ENCODE results near the gene CD4. TPM values are rescaled to one million over a fixed set of nuclear protein-coding genes. Genes with fewer than 3 reads are reported as not detected.

CD4 gene
- total and polyA plus RNA-seq, 2 of the 4 experiments (the other 2 are of a cell fraction), result 5.7 to 15.0 TPM

DNA sequence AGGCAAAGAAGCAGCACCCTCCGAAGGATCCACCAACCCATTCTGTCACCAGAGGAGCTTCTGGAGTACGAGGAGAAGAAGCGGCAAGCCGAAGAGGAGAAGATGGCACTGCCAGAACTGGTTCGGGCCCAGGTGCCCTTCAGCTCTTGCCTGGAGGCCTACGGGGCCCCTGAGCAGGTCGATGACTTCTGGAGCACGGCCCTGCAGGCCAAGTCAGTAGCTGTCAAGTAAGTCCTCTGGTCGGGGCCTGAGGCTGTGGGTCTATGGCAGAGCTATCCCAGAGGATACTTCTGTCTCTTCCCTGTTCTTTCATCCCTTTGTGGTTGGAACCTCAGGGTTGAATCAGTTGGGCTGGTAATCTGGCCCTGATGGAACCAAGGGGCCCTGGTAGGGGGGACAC, 72.1 kb downstream of the CD4 start:
- 0 out of 2 replicates have a peak, but pooled peaks cover 3% of the 10 kb centered on the region for H3K9me1 ChIP-seq (ENCODE audit: insufficient read depth, low read length)
- H3K36me3 ChIP-seq (ENCODE audit: control insufficient read depth, insufficient read depth, low read length), result peaks cover 77% of the 10 kb centered on the region
- no peaks in the 10 kb centered on the region for H3K27me3 ChIP-seq (ENCODE audit: control insufficient read depth, insufficient read depth, low read length)
- no peak overlapping the region for H4K5ac ChIP-seq (ENCODE audit: low read depth, low read length)
- POLR2A ChIA-PET (ENCODE audit: unreplicated experiment), result interaction anchor here (0.6 kb wide), 1 partner anchor 472 kb away, joined by 6 read pairs; no protein-coding TSS in a partner anchor
- no peak overlapping the region for H3K4ac ChIP-seq (ENCODE audit: low read depth, low read length)
- no peak overlapping the region for H3K9ac ChIP-seq (ENCODE audit: low read depth, low read length)
- H2AK5ac ChIP-seq (ENCODE audit: low read depth, low read length), result no peak overlapping the region
- DNase-seq (no peak), ATAC-seq (ENCODE audit: low read depth) (no peak)
- H2BK5ac ChIP-seq (ENCODE audit: low read depth, low read length, poor library complexity, severe bottlenecking), result no peak overlapping the region
- no peaks in the 10 kb centered on the region for H3K4me1 ChIP-seq (ENCODE audit: control insufficient read depth, insufficient read depth, low read length)
- no peak overlapping the region for H3K27ac ChIP-seq (ENCODE audit: insufficient read depth, low read length)
- no peak overlapping the region for H2BK120ac ChIP-seq (ENCODE audit: low read depth, low read length)
- no peak overlapping the region for H2BK15ac ChIP-seq (ENCODE audit: low read depth, low read length)
- H4K8ac ChIP-seq (ENCODE audit: low read depth in 2 of 2, low read length in 2 of 2), result no peak overlapping the region
- WGBS, 2 experiments (ENCODE audit: extremely low coverage in 2 of 2, insufficient read length in 1 of 2), result 98% methylated on average over 6 of the region's 9 CpGs; no CpG with 5 or more reads in 1 of the 2 experiments
- H2BK20ac ChIP-seq (ENCODE audit: low read depth, low read length), result no peak overlapping the region
- H2AK9ac ChIP-seq (replicated peaks; ENCODE audit: low read depth, low read length, poor library complexity), result no peak overlapping the region
- no peaks in the 10 kb centered on the region for H3K9me3 ChIP-seq (ENCODE audit: control insufficient read depth, insufficient read depth, low read length)
- H3K14ac ChIP-seq (replicated peaks; ENCODE audit: low read depth, low read length), result no peak overlapping the region
- intact Hi-C loops (cut with micrococcal nuclease), result no loop called here
- H2AFZ ChIP-seq (replicated peaks; ENCODE audit: low read length, poor library complexity), result no peak overlapping the region
- CTCF ChIA-PET, result interaction anchor here (0.5 kb wide), 1 partner anchor 30 kb away, joined by 3 read pairs; no protein-coding TSS in a partner anchor
- no peak overlapping the region for H3K56ac ChIP-seq (ENCODE audit: extremely low read depth, insufficient read depth, low read length)
- H3K23ac ChIP-seq (ENCODE audit: low read depth, low read length), result no peak overlapping the region
- dilution Hi-C loops (cut with HindIII; ENCODE audit: low sequenced_read_pairs, unreplicated experiment), result no loop called here
- no peak overlapping the region for H4K91ac ChIP-seq (ENCODE audit: insufficient read depth, low read depth, low read length)
- no TSS peak for BruUV-seq (replicated peaks)
- in situ Hi-C loops (cut with MboI; ENCODE audit: low sequenced_read_pairs), result no loop called here
- H3K4me2 ChIP-seq (ENCODE audit: low read depth, low read length), result no peak overlapping the region
- no peaks in the 10 kb centered on the region for H4K20me1 ChIP-seq (ENCODE audit: insufficient read depth, low read length)
- H3K79me1 ChIP-seq (ENCODE audit: low read depth in 1 of 2, low read length in 2 of 2), result peaks cover 0 to 14% of the 10 kb centered on the region in 2 experiments; a peak in 3 of 4 replicates
- TF ChIP-seq CEBPB (IDR thresholded peaks at IDR 0.05; ENCODE audit: low read depth, low read length) (no peak), CHD1 (IDR thresholded peaks at IDR 0.05; ENCODE audit: low read depth, low read length) (no peak), NFE2L2 (IDR thresholded peaks at IDR 0.05; ENCODE audit: low read depth, low read length) (no peak), RFX5 (IDR thresholded peaks at IDR 0.05; ENCODE audit: low read depth, low read length) (no peak), RCOR1 (IDR thresholded peaks at IDR 0.05; ENCODE audit: insufficient replicate concordance, low read length) (no peak), POLR2A (IDR thresholded peaks at IDR 0.05; ENCODE audit: low read depth, low read length) (no peak), BHLHE40 (IDR thresholded peaks at IDR 0.05; ENCODE audit: low read depth, low read length) (no peak), FOS (IDR thresholded peaks at IDR 0.05; ENCODE audit: low read depth, low read length) (no peak), MAZ (IDR thresholded peaks at IDR 0.05; ENCODE audit: borderline replicate concordance, low read depth, low read length) (no peak), RAD21 (IDR thresholded peaks at IDR 0.05; ENCODE audit: low read length) (no peak)
- TF ChIP-seq, protein P1, sequence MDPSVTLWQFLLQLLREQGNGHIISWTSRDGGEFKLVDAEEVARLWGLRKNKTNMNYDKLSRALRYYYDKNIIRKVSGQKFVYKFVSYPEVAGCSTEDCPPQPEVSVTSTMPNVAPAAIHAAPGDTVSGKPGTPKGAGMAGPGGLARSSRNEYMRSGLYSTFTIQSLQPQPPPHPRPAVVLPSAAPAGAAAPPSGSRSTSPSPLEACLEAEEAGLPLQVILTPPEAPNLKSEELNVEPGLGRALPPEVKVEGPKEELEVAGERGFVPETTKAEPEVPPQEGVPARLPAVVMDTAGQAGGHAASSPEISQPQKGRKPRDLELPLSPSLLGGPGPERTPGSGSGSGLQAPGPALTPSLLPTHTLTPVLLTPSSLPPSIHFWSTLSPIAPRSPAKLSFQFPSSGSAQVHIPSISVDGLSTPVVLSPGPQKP (IDR thresholded peaks at IDR 0.05; ENCODE audit: borderline replicate concordance, low read depth, low read length), result no peak
- TF ChIP-seq, protein P2, sequence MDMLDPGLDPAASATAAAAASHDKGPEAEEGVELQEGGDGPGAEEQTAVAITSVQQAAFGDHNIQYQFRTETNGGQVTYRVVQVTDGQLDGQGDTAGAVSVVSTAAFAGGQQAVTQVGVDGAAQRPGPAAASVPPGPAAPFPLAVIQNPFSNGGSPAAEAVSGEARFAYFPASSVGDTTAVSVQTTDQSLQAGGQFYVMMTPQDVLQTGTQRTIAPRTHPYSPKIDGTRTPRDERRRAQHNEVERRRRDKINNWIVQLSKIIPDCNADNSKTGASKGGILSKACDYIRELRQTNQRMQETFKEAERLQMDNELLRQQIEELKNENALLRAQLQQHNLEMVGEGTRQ (IDR thresholded peaks at IDR 0.05; ENCODE audit: low read depth, low read length), result no peak
- H3K4me3 ChIP-seq (ENCODE audit: insufficient read depth, low read depth, low read length), result no peak overlapping the region
- no peak overlapping the region for H3K18ac ChIP-seq (ENCODE audit: low read depth, low read length)
